Parietal lobe (tissue), 2 donors: ENCODE measurements around the gene GTF3C5. TPM values are rescaled to one million over a fixed set of nuclear protein-coding genes. Genes with fewer than 3 reads are reported as not detected.

Source experiments
- small RNA-seq: library from RNA; depleted of rRNA; stranded (forward); fragments of <200 nt; gene quantifications from one replicate; pipeline ENCODE3, GENCODE V24; 2014; ENCODE audit warnings: low replicate concordance
- total RNA-seq: library from RNA; depleted of rRNA; stranded (reverse); fragments of >200 nt; gene quantifications from one replicate; pipeline ENCODE4 v1.2.3, GENCODE V29; 2014

The GTF3C5 gene
- total RNA-seq = 49.8 TPM

GRCh38 chr9:133030317-133031129, at the start of gene GTF3C5:
Gene GTF3C5, plus strand, starts transcription at chr9:133030997. Its CDS starts 15 bp downstream, at chr9:133031012.

GRCh38 chr9:133061764-133062145, 31.0 kb downstream of the GTF3C5 start, which contains the start of gene CEL:
Gene CEL, plus strand, starts transcription at chr9:133061981. Its CDS starts 22 bp downstream, at chr9:133062003.

Small RNA genes lying within 50 kb of the gene (small RNA-seq; reads per million reads assigned to genes)
- gene MIR6877 = not detected

Other genes with a start within 250 kb of the GTF3C5 start
- gene AK8, start 152.7 kb upstream of the GTF3C5 start, total RNA-seq = 1.6 TPM
- 2.8 TPM for gene SPACA9, start 152.1 kb upstream of the GTF3C5 start, total RNA-seq
- 129 TPM for gene TSC1, start 86.4 kb upstream of the GTF3C5 start, total RNA-seq
- gene GFI1B, start 52.3 kb upstream of the GTF3C5 start, total RNA-seq = not detected
- gene CEL, start 31.0 kb downstream of the GTF3C5 start, total RNA-seq = 0.31 TPM
- gene RALGDS, start 90.2 kb downstream of the GTF3C5 start, total RNA-seq = 196 TPM
- gene GBGT1, start 132.9 kb downstream of the GTF3C5 start, total RNA-seq = 6.9 TPM
- not detected for gene OBP2B, start 178.3 kb downstream of the GTF3C5 start, total RNA-seq
- gene ABO, start 244.2 kb downstream of the GTF3C5 start, total RNA-seq = not detected